Right lobe of liver (tissue), 4 donors: ENCODE data around the gene ADAM10.

Source experiments
- POLR2A ChIP-seq: fragments of 450-650 bp; IDR thresholded peaks from one replicate; pipeline ENCODE4 v1.6.1; 2017; ENCODE audit warnings: antibody characterized with exemption, mild to moderate bottlenecking
- TF ChIP-seq, protein P1 (sequence below), 4 donors: fragments of 200-600 bp in 3 of 4; fragments of 450-650 bp in 1 of 4; IDR thresholded peaks; one replicate each; pipeline versions ENCODE4 v1.5.1 to v1.8.0; 2016 to 2022; ENCODE audit warnings: antibody characterized with exemption in 4 of 4, mild to moderate bottlenecking in 2 of 4
- donor health status: DM: no; HTN: no; CAD: no.
- donor health status: DM: no; HTN: no; CAD: no.
- donor health status: DM: no; HTN: yes; CAD: no.

- TF ChIP-seq, protein P1, sequence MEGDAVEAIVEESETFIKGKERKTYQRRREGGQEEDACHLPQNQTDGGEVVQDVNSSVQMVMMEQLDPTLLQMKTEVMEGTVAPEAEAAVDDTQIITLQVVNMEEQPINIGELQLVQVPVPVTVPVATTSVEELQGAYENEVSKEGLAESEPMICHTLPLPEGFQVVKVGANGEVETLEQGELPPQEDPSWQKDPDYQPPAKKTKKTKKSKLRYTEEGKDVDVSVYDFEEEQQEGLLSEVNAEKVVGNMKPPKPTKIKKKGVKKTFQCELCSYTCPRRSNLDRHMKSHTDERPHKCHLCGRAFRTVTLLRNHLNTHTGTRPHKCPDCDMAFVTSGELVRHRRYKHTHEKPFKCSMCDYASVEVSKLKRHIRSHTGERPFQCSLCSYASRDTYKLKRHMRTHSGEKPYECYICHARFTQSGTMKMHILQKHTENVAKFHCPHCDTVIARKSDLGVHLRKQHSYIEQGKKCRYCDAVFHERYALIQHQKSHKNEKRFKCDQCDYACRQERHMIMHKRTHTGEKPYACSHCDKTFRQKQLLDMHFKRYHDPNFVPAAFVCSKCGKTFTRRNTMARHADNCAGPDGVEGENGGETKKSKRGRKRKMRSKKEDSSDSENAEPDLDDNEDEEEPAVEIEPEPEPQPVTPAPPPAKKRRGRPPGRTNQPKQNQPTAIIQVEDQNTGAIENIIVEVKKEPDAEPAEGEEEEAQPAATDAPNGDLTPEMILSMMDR (IDR thresholded peaks at IDR 0.05) = no peak
- TF ChIP-seq POLR2A = no peak
Measured at GRCh38 chr15:58590236-58590635, 159.3 kb downstream of the ADAM10 start.
